Panc1 (cell line): ENCODE results near the gene POMGNT1. TPM values are rescaled to one million over a fixed set of nuclear protein-coding genes. Genes with fewer than 3 reads are reported as not detected.

Experiments used
- ATAC-seq: fragments of 200-7000 bp; cut with Tn5 transposase; 2 replicates; pipeline ENCODE4 v1.9.1; 2020; ENCODE audit warnings: mild to moderate bottlenecking, moderate library complexity
- BruUV-seq: library from RNA; stranded (reverse); fragments of 400-500 nt; replicated peaks from 2 replicates; lab custom pipeline; 2021; lab: Mats Ljungman, UMichigan
- CTCF ChIA-PET: fragments of 300-600 bp; sonication (Branson Sonifier 250); formaldehyde crosslinking; loops from one replicate; lab custom pipeline; 2022; ENCODE audit warnings: antibody characterized with exemption; lab: Charles Lee
- POLR2A ChIA-PET: fragments of 300-600 bp; sonication (Branson Sonifier 250); formaldehyde crosslinking; loops from one replicate; lab custom pipeline; 2022; ENCODE audit warnings: antibody characterized with exemption; lab: Charles Lee
- DNase-seq: peaks from one replicate; pipeline ENCODE4 v3.0.0-alpha.2; 2010; ENCODE audit warnings: low read depth, low spot score
- H3K27ac ChIP-seq: 2 replicates; pipeline ENCODE4 v1.5.1; 2011; ENCODE audit warnings: mild to moderate bottlenecking, low read length, inconsistent platforms
- H3K27me3 ChIP-seq: fragments of 200-500 bp; sonication (Bioruptor generic); 2 replicates; pipeline ENCODE4 v1.6.0; 2014; ENCODE audit warnings: low read length, inconsistent platforms; ENCODE audit not compliant: control insufficient read depth, insufficient read depth
- H3K36me3 ChIP-seq: fragments of 200-500 bp; sonication (Bioruptor generic); 2 replicates; pipeline ENCODE4 v1.5.1; 2014; ENCODE audit warnings: inconsistent platforms, mild to moderate bottlenecking, low read length, moderate library complexity; ENCODE audit not compliant: control insufficient read depth, insufficient read depth
- H3K4me1 ChIP-seq: 2 replicates; pipeline ENCODE4 v1.5.1; 2011; ENCODE audit warnings: inconsistent platforms, mild to moderate bottlenecking, low read length, moderate library complexity; ENCODE audit not compliant: control insufficient read depth, insufficient read depth
- H3K4me3 ChIP-seq, 2 experiments: 2 replicates each; pipeline ENCODE4 v1.5.1; 2011 to 2012; ENCODE audit warnings: low read depth in 2 of 2, low read length in 2 of 2, mild to moderate bottlenecking in 2 of 2, inconsistent platforms in 1 of 2, moderate library complexity in 1 of 2
- H3K9me3 ChIP-seq: fragments of 200-500 bp; sonication (Bioruptor generic); 2 replicates; pipeline ENCODE4 v1.5.1; 2014; ENCODE audit warnings: low read depth, mild to moderate bottlenecking, inconsistent platforms, low read length, moderate library complexity; ENCODE audit not compliant: control insufficient read depth, insufficient read depth
- CTCF ChIP-seq: fragments of 450-650 bp; IDR thresholded peaks from 2 replicates; pipeline ENCODE4 v1.5.1; 2017; ENCODE audit warnings: mild to moderate bottlenecking
- POLR2AphosphoS5 ChIP-seq: IDR thresholded peaks from 2 replicates; pipeline ENCODE4 v1.6.1; 2012; ENCODE audit warnings: mild to moderate bottlenecking, low read depth, low read length, moderate library complexity
- SIN3A ChIP-seq: IDR thresholded peaks from 2 replicates; pipeline ENCODE4 v1.6.1; 2012; ENCODE audit warnings: low read depth, mild to moderate bottlenecking, low read length, moderate library complexity, borderline replicate concordance; ENCODE audit not compliant: insufficient read depth
- TCF7L2 ChIP-seq: IDR thresholded peaks from 2 replicates; pipeline ENCODE4 v1.6.1; 2011; ENCODE audit warnings: mild to moderate bottlenecking, low read depth, low read length, inconsistent platforms
- in situ Hi-C: cut with HindIII; loops from 2 replicates; pipeline ENCODE4 v1.10.0; 2016; ENCODE audit warnings: low sequenced_read_pairs, low pct_unique_long_range_greater_than_20kb
- intact Hi-C: fragments of 100-400 bp; cut with micrococcal nuclease; formaldehyde crosslinking; loops from one replicate; pipeline ENCODE4 v1.10.0; 2022; ENCODE audit not compliant: unreplicated experiment
- total RNA-seq: library from RNA; stranded (reverse); gene quantifications from one replicate; pipeline ENCODE4 v1.2.1, GENCODE V29; 2021; ENCODE audit not compliant: unreplicated experiment
- TF ChIP-seq, protein P1 (sequence below), 2 experiments: IDR thresholded peaks; 2 replicates each; pipeline ENCODE4 v1.6.1; 2011 to 2012; ENCODE audit warnings: low read depth in 2 of 2, control low read depth in 1 of 2, low read length in 1 of 2, mild to moderate bottlenecking in 1 of 2, moderate library complexity in 1 of 2; ENCODE audit not compliant: insufficient read depth in 1 of 2

Gene POMGNT1
- total RNA-seq, 1 experiment from 2014 or later: 178 TPM

GRCh38 chr1:46166521-46167462, 31.4 kb downstream of the POMGNT1 start:
- Histone ChIP-seq H3K27ac (no peak overlapping the region), H3K36me3 (no peaks in the 10 kb centered on the region), H3K27me3 (no peaks in the 10 kb centered on the region), H3K4me1 (no peaks in the 10 kb centered on the region; the same call in 1 of the 2 replicates), H3K9me3 (no peaks in the 10 kb centered on the region), H3K4me3 (no peak overlapping the region)
- DNase-seq (no peak), ATAC-seq (no peak)
- POLR2A ChIA-PET: interaction anchor here (0.5 kb wide), 1 partner anchor 88 kb away, joined by 10 read pairs; no protein-coding TSS in a partner anchor
- no TSS peak for BruUV-seq
- TF ChIP-seq CTCF (no peak), POLR2AphosphoS5 (no peak), SIN3A (no peak), TCF7L2 (no peak)
- TF ChIP-seq, protein P1, sequence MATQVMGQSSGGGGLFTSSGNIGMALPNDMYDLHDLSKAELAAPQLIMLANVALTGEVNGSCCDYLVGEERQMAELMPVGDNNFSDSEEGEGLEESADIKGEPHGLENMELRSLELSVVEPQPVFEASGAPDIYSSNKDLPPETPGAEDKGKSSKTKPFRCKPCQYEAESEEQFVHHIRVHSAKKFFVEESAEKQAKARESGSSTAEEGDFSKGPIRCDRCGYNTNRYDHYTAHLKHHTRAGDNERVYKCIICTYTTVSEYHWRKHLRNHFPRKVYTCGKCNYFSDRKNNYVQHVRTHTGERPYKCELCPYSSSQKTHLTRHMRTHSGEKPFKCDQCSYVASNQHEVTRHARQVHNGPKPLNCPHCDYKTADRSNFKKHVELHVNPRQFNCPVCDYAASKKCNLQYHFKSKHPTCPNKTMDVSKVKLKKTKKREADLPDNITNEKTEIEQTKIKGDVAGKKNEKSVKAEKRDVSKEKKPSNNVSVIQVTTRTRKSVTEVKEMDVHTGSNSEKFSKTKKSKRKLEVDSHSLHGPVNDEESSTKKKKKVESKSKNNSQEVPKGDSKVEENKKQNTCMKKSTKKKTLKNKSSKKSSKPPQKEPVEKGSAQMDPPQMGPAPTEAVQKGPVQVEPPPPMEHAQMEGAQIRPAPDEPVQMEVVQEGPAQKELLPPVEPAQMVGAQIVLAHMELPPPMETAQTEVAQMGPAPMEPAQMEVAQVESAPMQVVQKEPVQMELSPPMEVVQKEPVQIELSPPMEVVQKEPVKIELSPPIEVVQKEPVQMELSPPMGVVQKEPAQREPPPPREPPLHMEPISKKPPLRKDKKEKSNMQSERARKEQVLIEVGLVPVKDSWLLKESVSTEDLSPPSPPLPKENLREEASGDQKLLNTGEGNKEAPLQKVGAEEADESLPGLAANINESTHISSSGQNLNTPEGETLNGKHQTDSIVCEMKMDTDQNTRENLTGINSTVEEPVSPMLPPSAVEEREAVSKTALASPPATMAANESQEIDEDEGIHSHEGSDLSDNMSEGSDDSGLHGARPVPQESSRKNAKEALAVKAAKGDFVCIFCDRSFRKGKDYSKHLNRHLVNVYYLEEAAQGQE (IDR thresholded peaks at IDR 0.05; ENCODE audit: insufficient read depth in 1 of 2, low read depth in 2 of 2, low read length in 1 of 2): no peak
- intact Hi-C loops (no loop called here), in situ Hi-C loops (no loop called here)
- CTCF ChIA-PET: no interaction called here

GRCh38 chr1:46160212-46160611, 38.0 kb downstream of the POMGNT1 start:
- in situ Hi-C loops: no loop called here
- no peak for TF ChIP-seq POLR2AphosphoS5
- TF ChIP-seq CTCF: no peak
- no peak for TF ChIP-seq TCF7L2
- TF ChIP-seq, protein P1 (IDR thresholded peaks at IDR 0.05; ENCODE audit: insufficient read depth in 1 of 2, low read depth in 2 of 2, low read length in 1 of 2): no peak
- TF ChIP-seq SIN3A: no peak
- DNase-seq: no peak
- intact Hi-C loops: no loop called here
- Histone ChIP-seq H3K36me3 (no peaks in the 10 kb centered on the region), H3K4me1 (no peaks in the 10 kb centered on the region), H3K4me3 (no peak overlapping the region), H3K27me3 (no peaks in the 10 kb centered on the region), H3K9me3 (no peaks in the 10 kb centered on the region), H3K27ac (no peak overlapping the region)
- POLR2A ChIA-PET: interaction anchor here (0.6 to 0.8 kb wide), 2 partner anchors 22 to 124 kb away, joined by 3 read pairs; no protein-coding TSS in a partner anchor
- ATAC-seq: no peak
- BruUV-seq: no TSS peak
- CTCF ChIA-PET: no interaction called here
